SK-N-SH (cell line): ENCODE results near the gene TMX2. TPM values are rescaled to one million over a fixed set of nuclear protein-coding genes. Genes with fewer than 3 reads are reported as not detected.

Experiments used
- CTCF ChIA-PET: fragments of 300-600, 350-600 bp; formaldehyde crosslinking; extraction: SDS; loops from one replicate; lab custom pipeline; 2021; lab: Yijun Ruan, JAX
- POLR2A ChIA-PET: fragments of 350-600 bp; sonication (Branson Sonifier 250); formaldehyde crosslinking; extraction: SDS; loops from one replicate; lab custom pipeline; 2020; ENCODE audit warnings: antibody characterized with exemption, inconsistent platforms; lab: Yijun Ruan, JAX
- DNase-seq: peaks from one replicate; pipeline ENCODE4 v3.0.0; 2012
- H2AFZ ChIP-seq: fragments of 200-600 bp; sonication (generic); 2 replicates; pipeline ENCODE4 v1.8.1; 2016; ENCODE audit warnings: antibody characterized with exemption, mild to moderate bottlenecking, low read depth
- H3F3A ChIP-seq: fragments of 200-600 bp; sonication (generic); replicated peaks from 2 replicates; pipeline ENCODE3; 2016; ENCODE audit warnings: antibody characterized with exemption, mild to moderate bottlenecking; ENCODE audit not compliant: insufficient read depth
- H3K27ac ChIP-seq, 2 experiments: fragments of 200-500 bp in 1 of 2; fragments of 200-600 bp in 1 of 2; sonication (Bioruptor generic) in 1 of 2; sonication (generic), shearing (Covaris generic) in 1 of 2; 2 replicates each; pipeline versions ENCODE4 v1.5.1 to v1.6.1; 2014 to 2016; ENCODE audit warnings: low read depth in 2 of 2, inconsistent platforms in 1 of 2, low read length in 1 of 2, mild to moderate bottlenecking in 1 of 2, mixed read lengths in 1 of 2
- H3K27me3 ChIP-seq: fragments of 200-600 bp; sonication (generic), shearing (Covaris generic); 2 replicates; pipeline ENCODE4 v1.6.1; 2016; ENCODE audit warnings: mixed run types; ENCODE audit not compliant: insufficient read depth
- H3K36me3 ChIP-seq, 2 experiments: fragments of 200-500 bp in 1 of 2; fragments of 200-600 bp in 1 of 2; sonication (Bioruptor generic) in 1 of 2; sonication (generic) in 1 of 2; replicated peaks in 1 of 2; 2 replicates each; pipeline versions ENCODE3 to v1.5.1; 2014 to 2016; ENCODE audit warnings: low read length in 1 of 2, mild to moderate bottlenecking in 1 of 2; ENCODE audit not compliant: insufficient read depth in 2 of 2, control insufficient read depth in 1 of 2
- H3K4me1 ChIP-seq, 2 experiments: fragments of 200-500 bp in 1 of 2; fragments of 200-600 bp in 1 of 2; sonication (Bioruptor generic) in 1 of 2; sonication (generic), shearing (Covaris generic) in 1 of 2; 2 replicates each; pipeline versions ENCODE4 v1.5.1 to v1.6.1; 2014 to 2016; ENCODE audit warnings: low read depth in 1 of 2, low read length in 1 of 2, mixed run types in 1 of 2; ENCODE audit not compliant: insufficient read depth in 2 of 2, control insufficient read depth in 1 of 2
- H3K4me2 ChIP-seq: fragments of 200-600 bp; sonication (generic), shearing (Covaris generic); 2 replicates; pipeline ENCODE4 v1.6.1; 2017; ENCODE audit warnings: mixed run types
- H3K4me3 ChIP-seq, 2 experiments: fragments of 200-500 bp in 1 of 2; fragments of 200-600 bp in 1 of 2; sonication (Bioruptor generic) in 1 of 2; sonication (generic), shearing (Covaris generic) in 1 of 2; 2 replicates each; pipeline versions ENCODE4 v1.5.1 to v1.8.1; 2014 to 2016; ENCODE audit warnings: low read depth in 2 of 2, inconsistent platforms in 1 of 2, low read length in 1 of 2, mild to moderate bottlenecking in 1 of 2, mixed read lengths in 1 of 2, moderate library complexity in 1 of 2
- H3K79me2 ChIP-seq: fragments of 200-600 bp; sonication (generic); 2 replicates; pipeline ENCODE4 v1.8.1; 2017; ENCODE audit warnings: mild to moderate bottlenecking; ENCODE audit not compliant: insufficient read depth
- H3K9ac ChIP-seq: fragments of 200-600 bp; sonication (generic); 2 replicates; pipeline ENCODE4 v1.6.1; 2017; ENCODE audit warnings: mixed run types
- H3K9me2 ChIP-seq: fragments of 200-600 bp; sonication (generic); 2 replicates; pipeline ENCODE4 v1.6.1; 2017; ENCODE audit warnings: mixed run types
- H3K9me3 ChIP-seq: fragments of 200-600 bp; sonication (generic); 2 replicates; pipeline ENCODE4 v1.6.1; 2017; ENCODE audit warnings: mixed run types, mild to moderate bottlenecking, moderate library complexity
- H4K20me1 ChIP-seq: fragments of 200-600 bp; sonication (generic); 2 replicates; pipeline ENCODE4 v1.6.1; 2017; ENCODE audit warnings: mild to moderate bottlenecking, mixed run types; ENCODE audit not compliant: insufficient read depth
- CHD2 ChIP-seq: fragments of 150-350 bp; IDR thresholded peaks from 2 replicates; pipeline ENCODE4 v1.6.1; 2018; ENCODE audit warnings: low read length; ENCODE audit not compliant: partially characterized antibody
- CTCF ChIP-seq: fragments of 200-600 bp; sonication (generic); IDR thresholded peaks from 2 replicates; pipeline ENCODE4 v1.6.1; 2017; ENCODE audit warnings: antibody characterized with exemption, mild to moderate bottlenecking, moderate library complexity
- ELF1 ChIP-seq: IDR thresholded peaks from 2 replicates; pipeline ENCODE4 v1.4.0; 2012
- EP300 ChIP-seq, 2 experiments: IDR thresholded peaks; 2 replicates each; pipeline versions ENCODE4 v1.4.0 to v1.6.1; 2012; ENCODE audit warnings: borderline replicate concordance in 1 of 2, low read depth in 1 of 2, low read length in 1 of 2
- FOXM1 ChIP-seq: IDR thresholded peaks from 2 replicates; pipeline ENCODE4 v1.4.0; 2012; ENCODE audit warnings: low read depth, mild to moderate bottlenecking
- GABPA ChIP-seq: IDR thresholded peaks from 2 replicates; pipeline ENCODE4 v1.4.0; 2012; ENCODE audit warnings: low read depth, mild to moderate bottlenecking
- IRF3 ChIP-seq: fragments of 150-350 bp; IDR thresholded peaks from 2 replicates; pipeline ENCODE4 v1.6.1; 2016; ENCODE audit warnings: mild to moderate bottlenecking, low read depth, low read length
- JUND ChIP-seq: IDR thresholded peaks from 2 replicates; pipeline ENCODE4 v1.4.0; 2012
- MAX ChIP-seq: IDR thresholded peaks from 2 replicates; pipeline ENCODE4 v1.4.0; 2012; ENCODE audit warnings: low read depth
- MXI1 ChIP-seq: IDR thresholded peaks from 2 replicates; pipeline ENCODE4 v1.6.1; 2012; ENCODE audit warnings: mild to moderate bottlenecking, low read depth, low read length, improper control_type of control experiment
- NRF1 ChIP-seq: IDR thresholded peaks from 2 replicates; pipeline ENCODE4 v1.6.1; 2012; ENCODE audit warnings: low read depth, mild to moderate bottlenecking, low read length
- POLR2AphosphoS5 ChIP-seq: IDR thresholded peaks from 2 replicates; pipeline ENCODE4 v1.6.1; 2012; ENCODE audit warnings: low read depth, low read length
- RCOR1 ChIP-seq: fragments of 150-350 bp; IDR thresholded peaks from 2 replicates; pipeline ENCODE4 v1.6.1; 2017; ENCODE audit warnings: antibody characterized with exemption, low read length
- REST ChIP-seq: IDR thresholded peaks from 2 replicates; pipeline ENCODE4 v1.6.1; 2012; ENCODE audit warnings: mild to moderate bottlenecking, low read depth, low read length, moderate library complexity
- RXRA ChIP-seq: IDR thresholded peaks from 2 replicates; pipeline ENCODE4 v1.4.0; 2012; ENCODE audit warnings: low read depth, mild to moderate bottlenecking, borderline replicate concordance
- SIN3A ChIP-seq: IDR thresholded peaks from 2 replicates; pipeline ENCODE4 v1.6.1; 2012; ENCODE audit warnings: low read depth, mild to moderate bottlenecking, low read length, moderate library complexity, borderline replicate concordance
- TAF1 ChIP-seq: IDR thresholded peaks from 2 replicates; pipeline ENCODE4 v1.6.1; 2012; ENCODE audit warnings: low read depth, mild to moderate bottlenecking, low read length, moderate library complexity, borderline replicate concordance
- YY1 ChIP-seq: IDR thresholded peaks from 2 replicates; pipeline ENCODE4 v1.4.0; 2012; ENCODE audit warnings: low read depth, mild to moderate bottlenecking
- WGBS: methylation state at CpG from one replicate; pipeline ENCODE4 v1.1.6; 2017; ENCODE audit warnings: low lambda C conversion rate; 5-methylcytosine and 5-hydroxymethylcytosine counted together
- polyA plus RNA-seq, 3 experiments: library from polyadenylated mRNA; depleted of rRNA; stranded (reverse); fragments of >200 nt; gene quantifications; 2 replicates each; pipeline ENCODE4 v1.2.3, GENCODE V29; 2012
- TF ChIP-seq, protein P1 (sequence below): IDR thresholded peaks from 2 replicates; pipeline ENCODE4; 2012

TMX2 gene, protein sequence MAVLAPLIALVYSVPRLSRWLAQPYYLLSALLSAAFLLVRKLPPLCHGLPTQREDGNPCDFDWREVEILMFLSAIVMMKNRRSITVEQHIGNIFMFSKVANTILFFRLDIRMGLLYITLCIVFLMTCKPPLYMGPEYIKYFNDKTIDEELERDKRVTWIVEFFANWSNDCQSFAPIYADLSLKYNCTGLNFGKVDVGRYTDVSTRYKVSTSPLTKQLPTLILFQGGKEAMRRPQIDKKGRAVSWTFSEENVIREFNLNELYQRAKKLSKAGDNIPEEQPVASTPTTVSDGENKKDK
- polyA plus RNA-seq (2012; rRNA removed) = 88.6 and 94.6 TPM in 2 replicates
- polyA plus RNA-seq (2012; cell fraction: cytosol; rRNA removed) = 82.1 and 93.4 TPM in 2 replicates
- polyA plus RNA-seq (2012; cell fraction: nucleus; rRNA removed) = 99.7 and 117 TPM in 2 replicates

DNA sequence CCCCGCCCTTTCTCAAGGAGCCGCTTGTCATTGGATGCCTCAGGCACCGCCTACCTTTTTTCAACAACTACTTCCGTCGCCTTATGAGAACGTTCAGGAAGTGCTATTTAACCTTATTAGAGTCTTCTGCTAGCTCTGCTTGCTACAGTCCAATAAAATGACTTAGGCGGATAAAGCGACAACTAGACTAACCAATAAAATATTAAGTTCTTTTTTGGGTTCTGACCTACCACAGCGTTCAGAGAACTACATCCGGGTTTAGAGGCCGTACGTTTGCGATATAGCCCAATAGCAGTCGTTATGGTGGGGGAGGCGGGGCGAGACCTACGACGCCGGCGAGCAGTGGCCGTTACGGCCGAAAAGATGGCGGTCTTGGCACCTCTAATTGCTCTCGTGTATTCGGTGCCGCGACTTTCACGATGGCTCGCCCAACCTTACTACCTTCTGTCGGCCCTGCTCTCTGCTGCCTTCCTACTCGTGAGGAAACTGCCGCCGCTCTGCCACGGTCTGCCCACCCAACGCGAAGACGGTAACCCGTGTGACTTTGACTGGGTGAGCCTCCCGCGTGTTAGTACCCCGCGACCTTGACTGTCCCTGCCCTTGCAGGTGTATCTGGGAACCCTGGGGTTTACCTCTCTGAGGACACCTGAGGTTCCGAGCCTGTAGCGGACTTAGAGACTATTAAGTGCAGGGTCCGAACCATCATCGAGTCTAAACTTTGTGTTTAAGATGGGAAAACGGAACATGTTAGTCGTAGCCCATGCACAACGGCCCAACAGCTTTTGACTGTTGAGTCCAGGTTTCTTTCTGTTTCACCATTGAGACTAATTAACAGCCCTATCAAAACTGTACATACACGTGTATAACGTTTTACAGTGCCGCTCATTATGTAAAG is at the start of gene TMX2:
TMX2 (plus strand) TSS at position 338 of the 895 bp plus-strand sequence; CDS start at position 364, 26 bp downstream.
- H3K4me3 ChIP-seq = peak within 1 kb of the TSS; percentile 94 to 98
- peaks cover 0 to 15% of the 10 kb centered on the region in 2 experiments for H3K36me3 ChIP-seq
- H3K27ac ChIP-seq = peak within 1 kb of the TSS; percentile 90 to 94
- H3K79me2 ChIP-seq = peaks cover 83% of the 10 kb centered on the region
- H3K9ac ChIP-seq = peak within 1 kb of the TSS; percentile 89
- WGBS = 1% methylated on average over 40 of the region's 53 CpGs
- H3F3A ChIP-seq = no peaks in the 10 kb centered on the region
- peak within 1 kb of the TSS; percentile 84 for H3K4me2 ChIP-seq
- H4K20me1 ChIP-seq = no peaks in the 10 kb centered on the region; the same call in 1 of the 2 replicates
- peak within 1 kb of the TSS; percentile 87 for H2AFZ ChIP-seq
- H3K27me3 ChIP-seq = no peaks in the 10 kb centered on the region
- ChIA-PET CTCF (interaction anchor here (0.9 to 1.4 kb wide), 4 partner anchors 68 to 185 kb away, joined by 3 to 5 read pairs (median 4); no protein-coding TSS in a partner anchor), POLR2A (interaction anchor here (0.5 to 2.0 kb wide), 6 partner anchors 9 to 387 kb away, joined by 3 to 9 read pairs (median 4); partner anchors contain the start of gene SELENOH)
- peak; percentile 92 for DNase-seq
- H3K9me3 ChIP-seq = no peaks in the 10 kb centered on the region
- TF ChIP-seq NRF1 (no peak), CHD2 (peak; percentile 94), POLR2AphosphoS5 (peak; percentile 43), RCOR1 (no peak), MXI1 (peak; percentile 45; the same call in 1 of the 2 replicates), ELF1 (peak; percentile 78), MAX (peak; percentile 40; the same call in 1 of the 2 replicates), TAF1 (peak; percentile 70; the same call in 1 of the 2 replicates), IRF3 (peak; percentile 67), FOXM1 (no peak), CTCF (no peak), GABPA (peak; percentile 94), JUND (no peak), SIN3A (no peak), EP300 (IDR thresholded peaks at IDR 0.05; ENCODE audit: borderline replicate concordance in 1 of 2, low read depth in 1 of 2, low read length in 1 of 2) (no peak), YY1 (peak; percentile 93), REST (no peak), RXRA (no peak)
- TF ChIP-seq, protein P1, sequence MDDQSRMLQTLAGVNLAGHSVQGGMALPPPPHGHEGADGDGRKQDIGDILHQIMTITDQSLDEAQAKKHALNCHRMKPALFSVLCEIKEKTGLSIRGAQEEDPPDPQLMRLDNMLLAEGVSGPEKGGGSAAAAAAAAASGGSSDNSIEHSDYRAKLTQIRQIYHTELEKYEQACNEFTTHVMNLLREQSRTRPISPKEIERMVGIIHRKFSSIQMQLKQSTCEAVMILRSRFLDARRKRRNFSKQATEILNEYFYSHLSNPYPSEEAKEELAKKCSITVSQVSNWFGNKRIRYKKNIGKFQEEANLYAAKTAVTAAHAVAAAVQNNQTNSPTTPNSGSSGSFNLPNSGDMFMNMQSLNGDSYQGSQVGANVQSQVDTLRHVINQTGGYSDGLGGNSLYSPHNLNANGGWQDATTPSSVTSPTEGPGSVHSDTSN = peak; percentile 94
- H3K4me1 ChIP-seq = peaks cover 14 to 20% of the 10 kb centered on the region in 2 experiments; a peak in 3 of 4 replicates
- no peaks in the 10 kb centered on the region for H3K9me2 ChIP-seq
